Measurements from ENCODE around the gene ADAP2. TPM values are rescaled to one million over a fixed set of nuclear protein-coding genes. Genes with fewer than 3 reads are reported as not detected.
"Not testable (repeated sequence)": the region's sequence is repeated elsewhere in the genome, so short reads cannot be mapped to it uniquely, and the experiment has no call there.

Gene ADAP2
- total RNA-seq, 2 donors from 2014 or later, result 2.1 TPM; not detected in 1

DNA sequence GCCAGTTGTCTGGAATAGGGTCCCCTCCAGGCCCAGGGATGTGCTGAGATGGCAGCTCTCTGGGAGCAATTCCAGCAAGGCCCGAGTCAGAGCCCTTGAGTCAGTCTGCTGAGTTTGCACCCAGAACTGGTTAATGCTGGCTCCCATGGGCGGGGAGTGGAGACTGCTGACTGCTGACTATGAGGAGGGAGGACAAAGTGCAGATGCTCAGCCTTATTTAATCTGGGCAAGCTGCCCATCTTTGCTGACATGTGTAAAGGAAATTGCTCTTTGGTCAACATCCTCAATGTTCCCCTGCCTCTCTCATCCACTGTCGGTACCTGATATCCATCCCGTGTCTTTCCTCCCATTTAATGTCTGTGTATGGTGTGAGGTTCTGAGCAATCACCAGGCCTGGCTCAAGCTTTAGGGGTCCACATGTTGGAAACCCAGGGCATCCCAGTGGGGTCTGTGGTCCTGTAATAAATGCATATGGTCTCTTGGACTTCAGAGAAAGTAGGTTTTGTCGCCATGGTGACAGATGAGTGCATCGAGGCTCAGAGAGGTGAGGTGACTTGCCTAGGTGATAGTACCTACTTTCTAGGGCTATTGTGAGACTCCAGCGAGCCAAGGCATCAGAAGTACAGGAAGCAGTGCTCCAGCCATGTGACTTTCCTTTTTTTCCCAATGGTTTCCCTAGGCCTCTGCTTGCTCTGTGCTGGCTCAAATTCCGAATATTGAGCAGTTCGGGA, 29.1 kb downstream of the ADAP2 start:
- Mint-ChIP-seq H3K36me3 (ENCODE audit: low read depth) (no peaks in the 10 kb centered on the region), H3K4me3 (no peak overlapping the region), H3K4me1 (no peaks in the 10 kb centered on the region), H3K9me3 (no peaks in the 10 kb centered on the region), H3K27ac (no peak overlapping the region), H3K27me3 (no peaks in the 10 kb centered on the region)
- ATAC-seq (replicated peaks), result no peak

DNA sequence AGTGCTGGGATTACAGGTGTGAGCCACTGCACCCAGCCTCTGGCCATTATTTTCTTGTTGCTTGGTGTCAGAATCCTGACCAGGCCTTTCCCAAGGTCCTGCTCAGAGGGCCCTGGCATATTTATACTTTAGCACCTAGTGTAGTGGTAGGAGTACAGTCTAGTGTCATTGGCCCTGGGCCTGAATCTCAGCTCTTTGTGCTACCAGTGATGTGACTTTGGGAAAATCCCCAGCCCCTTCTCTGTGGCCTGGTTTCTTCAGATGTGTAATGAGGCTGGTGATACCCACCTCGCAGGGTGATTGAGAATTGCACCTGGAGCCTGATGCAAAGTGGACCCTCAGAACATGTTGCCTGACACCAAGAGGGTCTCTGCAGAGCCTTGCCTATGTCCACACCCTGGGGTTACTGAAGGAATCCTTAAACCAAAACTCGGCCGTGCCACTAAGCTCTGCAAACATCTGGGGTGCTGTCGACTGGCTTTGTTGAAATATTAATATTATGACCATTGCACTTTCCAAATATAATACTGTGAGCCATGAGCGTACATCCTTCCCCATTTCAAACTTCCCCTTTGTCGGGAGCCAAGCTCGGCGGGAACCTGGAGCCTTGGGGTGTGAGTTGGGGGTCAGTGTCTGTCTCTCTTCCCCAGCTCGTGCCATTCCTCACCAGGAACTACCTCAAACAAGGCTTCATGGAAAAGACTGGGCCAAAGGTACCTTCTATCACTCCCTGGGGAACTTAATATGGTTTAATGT, 31.1 kb downstream of the ADAP2 start:
- Mint-ChIP-seq H3K27ac (no peak overlapping the region), H3K4me1 (no peaks in the 10 kb centered on the region), H3K9me3 (no peaks in the 10 kb centered on the region)

DNA sequence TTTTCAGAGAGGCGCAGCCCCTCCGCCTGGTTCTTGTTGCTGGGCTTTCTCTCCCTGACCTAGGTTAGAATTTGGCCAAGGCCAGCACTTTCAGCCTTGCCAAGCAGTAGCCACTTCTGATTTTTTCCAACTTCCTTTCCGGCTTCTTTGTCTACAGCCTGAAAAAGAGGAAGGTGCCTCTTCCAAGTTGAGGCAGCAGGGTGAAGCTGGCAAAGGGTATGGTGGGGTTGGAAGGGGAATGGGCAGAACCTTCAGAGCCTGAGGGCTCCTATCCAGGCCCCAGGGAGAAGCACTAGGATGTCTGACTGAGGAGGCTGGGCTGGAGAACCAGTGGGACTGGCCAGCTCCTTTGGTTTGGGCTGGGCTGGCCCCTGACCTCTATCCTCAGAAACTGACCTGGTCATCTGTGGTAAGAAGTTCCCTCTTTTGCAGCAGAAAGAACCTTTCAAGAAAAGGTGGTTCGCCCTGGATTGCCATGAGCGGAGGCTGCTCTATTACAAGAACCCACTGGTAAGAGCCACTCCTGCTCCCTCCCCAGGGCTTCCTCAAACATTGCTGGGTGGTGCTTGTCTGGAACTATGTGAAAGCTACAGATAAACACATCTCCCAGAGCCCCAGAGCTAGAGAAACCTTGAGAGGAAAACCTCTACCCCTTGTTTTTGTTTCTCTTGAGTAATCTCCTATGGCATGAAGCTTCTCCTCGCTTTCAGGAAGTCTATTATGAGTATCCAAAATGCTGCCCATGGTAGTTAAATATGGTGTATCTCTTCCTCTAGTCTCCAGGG, 32.5 kb downstream of the ADAP2 start:
- Mint-ChIP-seq H3K9me3 (no peaks in the 10 kb centered on the region), H3K4me3 (no peak overlapping the region), H3K4me1 (no peaks in the 10 kb centered on the region), H3K27ac (no peak overlapping the region), H3K27me3 (peaks cover 3% of the 10 kb centered on the region), H3K36me3 (ENCODE audit: low read depth) (no peaks in the 10 kb centered on the region)
- ATAC-seq (replicated peaks), result no peak

More for the DNA sequence above, 31.1 kb downstream of the ADAP2 start:
- ATAC-seq (replicated peaks), result no peak
- Mint-ChIP-seq H3K4me3 (no peak overlapping the region), H3K27me3 (peaks cover 3% of the 10 kb centered on the region), H3K36me3 (ENCODE audit: low read depth) (no peaks in the 10 kb centered on the region)

DNA sequence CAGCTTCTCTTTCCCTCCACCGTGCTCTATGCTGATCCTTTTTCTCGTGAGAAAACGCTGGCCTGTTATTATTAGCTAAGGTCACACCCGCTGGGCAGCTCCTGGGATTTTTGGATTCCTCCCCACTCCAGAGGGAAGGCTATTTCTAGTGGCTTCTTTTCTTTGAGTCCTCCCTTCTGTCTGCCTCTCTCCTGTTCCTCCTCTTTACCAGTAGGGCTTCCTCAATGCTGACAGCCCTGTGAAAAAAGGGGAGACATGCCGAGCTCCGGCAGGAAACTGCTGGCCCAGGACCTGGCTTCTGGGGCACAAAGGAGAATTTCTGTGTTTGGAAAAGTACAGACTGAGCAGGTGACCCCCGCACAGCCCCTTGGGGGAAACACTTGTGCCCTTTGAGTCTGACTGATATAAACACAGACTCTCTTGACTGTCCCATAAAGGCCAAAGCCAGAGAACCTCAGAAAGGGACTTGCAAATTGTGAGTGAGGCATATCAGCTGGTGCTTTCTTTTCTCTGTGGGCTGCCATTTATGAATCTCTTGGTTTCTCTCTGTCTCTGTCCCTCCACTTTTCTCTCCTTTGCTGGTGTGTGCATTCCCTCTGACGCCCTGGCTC, 35.1 kb downstream of the ADAP2 start:
- H3K27ac Mint-ChIP-seq, result no peak overlapping the region
- no peak for ATAC-seq (replicated peaks)
- no peak overlapping the region for H3K4me3 Mint-ChIP-seq
- H3K36me3 Mint-ChIP-seq (ENCODE audit: low read depth), result no peaks in the 10 kb centered on the region
- H3K27me3 Mint-ChIP-seq, result peaks cover 3% of the 10 kb centered on the region
- H3K9me3 Mint-ChIP-seq, result no peaks in the 10 kb centered on the region
- H3K4me1 Mint-ChIP-seq, result no peaks in the 10 kb centered on the region

DNA sequence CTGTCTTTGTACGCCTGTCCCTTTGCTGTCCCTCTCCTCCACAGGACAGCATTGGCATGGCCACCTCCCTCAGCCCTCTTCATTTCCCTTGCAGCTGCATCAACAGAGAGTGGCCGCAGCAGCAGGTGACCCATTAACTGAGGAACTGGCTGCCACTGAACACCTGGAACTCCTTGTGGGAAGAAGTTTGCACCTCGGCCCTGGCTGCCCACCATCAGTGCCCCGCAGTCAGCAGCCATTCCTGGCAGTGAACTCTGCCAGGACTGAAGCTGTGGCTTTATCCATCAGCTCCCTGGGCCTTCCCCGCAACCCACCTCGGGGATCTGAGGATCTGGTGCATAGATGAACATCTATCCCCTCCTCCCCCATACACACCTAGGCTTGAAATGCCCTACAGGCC, 36.0 kb downstream of the ADAP2 start:
- ATAC-seq (replicated peaks), result no peak
- Mint-ChIP-seq H3K9me3 (no peaks in the 10 kb centered on the region), H3K4me3 (no peak overlapping the region), H3K27me3 (peaks cover 3% of the 10 kb centered on the region), H3K27ac (no peak overlapping the region), H3K36me3 (ENCODE audit: low read depth) (no peaks in the 10 kb centered on the region), H3K4me1 (no peaks in the 10 kb centered on the region)

DNA sequence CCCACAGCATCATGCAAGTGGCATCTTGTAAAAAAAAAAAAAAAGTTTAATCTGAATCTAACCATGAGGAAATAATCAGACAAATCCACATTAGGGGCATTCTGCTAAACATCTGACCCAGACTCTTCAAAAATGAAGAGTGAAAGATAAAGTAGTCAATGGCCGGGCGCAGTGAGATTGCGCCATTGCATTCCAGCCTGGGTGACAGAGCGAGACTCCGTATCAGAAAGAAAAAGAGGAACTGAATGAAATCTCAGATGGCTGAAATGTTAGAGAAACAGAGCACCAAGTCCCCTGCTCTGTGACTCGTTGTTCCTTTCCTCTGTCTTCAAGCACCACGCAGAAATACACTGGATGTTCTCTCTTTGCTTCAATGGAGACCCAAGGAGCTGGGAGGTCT, 36.4 kb downstream of the ADAP2 start:
- Mint-ChIP-seq H3K4me1 (no peaks in the 10 kb centered on the region), H3K27ac (no peak overlapping the region), H3K4me3 (no peak overlapping the region), H3K9me3 (no peaks in the 10 kb centered on the region), H3K27me3 (peaks cover 3% of the 10 kb centered on the region), H3K36me3 (ENCODE audit: low read depth) (no peaks in the 10 kb centered on the region)
- no peak for ATAC-seq (replicated peaks)

DNA sequence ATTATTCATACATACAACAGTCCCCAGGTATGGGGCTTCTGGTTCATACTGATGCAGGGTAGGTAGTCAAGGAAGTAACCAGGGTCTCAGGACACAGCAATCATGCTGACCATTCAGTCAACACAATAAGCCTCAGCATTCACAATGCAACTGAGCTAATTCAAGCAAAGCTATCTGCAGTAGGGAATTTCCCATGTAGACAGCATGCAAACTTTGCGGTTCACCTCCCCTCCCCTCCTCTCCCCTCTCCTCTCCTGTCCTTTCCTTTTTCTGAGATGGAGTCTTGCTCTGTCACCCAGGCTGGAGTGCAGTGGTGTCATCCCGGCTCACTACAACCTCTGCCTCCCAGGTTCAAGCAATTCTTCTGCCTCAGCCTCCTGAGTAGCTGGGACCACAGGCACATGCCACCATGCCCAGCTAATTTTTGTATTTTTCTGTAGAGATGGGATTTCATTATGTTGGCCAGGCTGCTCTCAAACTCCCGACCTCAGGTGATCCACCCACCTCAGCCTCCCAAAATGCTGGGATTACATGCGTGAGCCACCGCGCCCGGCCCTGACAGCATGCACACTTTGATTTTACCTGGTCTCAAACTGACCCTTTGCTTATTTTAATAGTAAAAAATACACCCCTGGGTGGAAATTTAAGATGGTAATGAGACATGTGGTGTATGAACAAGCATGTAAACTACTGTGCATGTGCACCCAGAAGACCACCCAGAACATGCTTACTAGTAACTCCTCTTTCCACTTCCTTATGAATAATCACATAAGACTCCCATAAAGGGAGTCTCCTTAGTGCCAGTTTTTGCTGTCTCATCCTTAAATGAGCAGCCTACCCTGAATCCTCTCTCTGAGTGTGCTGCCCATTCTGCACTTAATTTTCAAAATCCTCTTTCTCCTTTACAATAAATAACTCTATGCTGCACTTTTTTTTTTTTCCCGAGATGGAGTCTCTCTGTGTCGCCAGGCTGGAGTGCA, 39.8 kb downstream of the ADAP2 start:
- Mint-ChIP-seq H3K4me3 (no peak overlapping the region), H3K36me3 (ENCODE audit: low read depth) (no peaks in the 10 kb centered on the region), H3K9me3 (no peaks in the 10 kb centered on the region), H3K4me1 (no peaks in the 10 kb centered on the region), H3K27me3 (peaks cover 3% of the 10 kb centered on the region), H3K27ac (no peak overlapping the region)
- ATAC-seq (replicated peaks), result peak; percentile 79

DNA sequence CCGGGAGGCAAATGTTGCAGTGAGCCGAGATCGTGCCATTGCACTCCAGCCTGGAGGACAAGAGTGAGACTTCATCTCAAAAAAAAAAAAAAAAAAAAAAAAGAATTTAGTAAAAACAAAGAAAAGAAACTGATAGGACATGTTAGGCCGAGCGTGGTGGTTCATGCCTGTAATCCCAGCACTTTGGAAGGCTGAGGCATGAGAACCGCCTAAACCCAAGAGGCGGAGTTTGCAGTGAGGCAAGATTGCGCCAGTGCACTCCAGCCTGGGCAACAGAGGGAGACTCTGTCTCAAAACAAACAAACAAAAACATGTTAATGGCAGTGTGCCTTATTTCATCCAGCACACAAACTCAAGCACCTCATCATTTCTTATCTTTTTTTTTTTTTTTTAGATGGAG, 42.6 kb downstream of the ADAP2 start:
- H3K27me3 Mint-ChIP-seq; H3K4me3 Mint-ChIP-seq; H3K4me1 Mint-ChIP-seq; H3K36me3 Mint-ChIP-seq (ENCODE audit: low read depth); ATAC-seq (replicated peaks); H3K9me3 Mint-ChIP-seq; H3K27ac Mint-ChIP-seq: not testable (repeated sequence)

DNA sequence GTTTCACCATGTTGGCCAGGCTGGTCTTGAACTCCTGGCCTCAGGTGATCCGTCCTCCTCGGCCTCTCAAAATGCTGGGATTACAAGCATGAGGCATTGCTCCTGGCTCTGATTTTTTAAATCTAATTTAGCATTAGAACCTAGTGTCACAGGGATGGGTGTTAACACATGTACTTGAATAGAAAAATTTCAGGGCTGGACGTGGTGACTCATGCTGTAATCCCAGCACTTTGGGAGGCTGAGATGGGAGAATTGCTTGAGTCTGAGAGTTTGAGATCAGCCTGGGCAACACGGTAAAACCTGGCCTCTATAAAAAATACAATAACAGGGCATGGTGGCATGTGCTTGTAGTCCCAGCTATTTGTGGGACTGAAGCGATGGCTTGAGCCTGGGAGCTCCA, 43.1 kb downstream of the ADAP2 start:
- H3K27me3 Mint-ChIP-seq, result no peaks in the 10 kb centered on the region
- no peaks in the 10 kb centered on the region for H3K36me3 Mint-ChIP-seq (ENCODE audit: low read depth)
- no peak overlapping the region for H3K27ac Mint-ChIP-seq
- H3K9me3 Mint-ChIP-seq, result no peaks in the 10 kb centered on the region
- H3K4me3 Mint-ChIP-seq, result no peak overlapping the region
- ATAC-seq (replicated peaks), result no peak
- no peaks in the 10 kb centered on the region for H3K4me1 Mint-ChIP-seq

DNA sequence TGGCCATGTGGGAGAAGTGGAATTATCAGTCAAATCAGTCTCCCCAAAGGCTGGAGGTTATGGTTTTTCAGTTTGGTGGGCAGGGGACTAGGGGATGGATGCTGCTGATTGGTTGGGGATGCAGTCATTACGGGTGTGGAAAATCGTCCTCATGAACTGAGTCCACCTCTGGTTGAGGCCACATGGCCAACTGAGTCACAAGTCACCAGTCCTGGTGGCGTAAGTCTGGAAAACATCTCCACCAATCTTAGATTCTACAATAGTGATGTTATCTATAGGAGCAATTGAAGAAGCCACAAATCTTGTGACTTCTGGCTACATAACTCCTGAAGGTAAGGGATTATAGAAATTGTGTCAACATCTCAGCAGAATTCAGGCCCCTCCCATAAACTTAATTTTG, 43.9 kb downstream of the ADAP2 start:
- H3K9me3 Mint-ChIP-seq, result no peaks in the 10 kb centered on the region

DNA sequence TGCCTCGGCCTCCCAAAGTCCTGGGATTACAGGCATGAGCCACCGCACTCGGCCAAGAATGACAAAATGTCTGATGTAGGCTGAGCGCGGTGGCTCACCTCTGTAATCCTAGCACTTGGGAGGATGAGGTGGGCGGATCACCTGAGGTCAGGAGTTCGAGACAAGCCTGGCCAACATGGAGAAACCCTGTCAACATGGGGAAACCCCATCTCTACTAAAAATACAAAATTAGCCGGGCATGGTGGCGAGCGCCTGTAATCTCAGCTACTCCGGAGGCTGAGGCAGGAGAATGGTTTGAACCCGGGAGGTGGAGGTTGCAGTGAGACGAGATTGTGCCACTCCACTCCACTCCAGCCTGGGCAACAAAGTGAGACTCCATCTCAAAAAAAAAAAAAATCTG, 46.2 kb downstream of the ADAP2 start:
- not testable (repeated sequence) for H3K4me1 Mint-ChIP-seq; H3K9me3 Mint-ChIP-seq; H3K27me3 Mint-ChIP-seq; H3K27ac Mint-ChIP-seq; ATAC-seq (replicated peaks); H3K36me3 Mint-ChIP-seq (ENCODE audit: low read depth)
- peak overlapping the region; percentile 59 for H3K4me3 Mint-ChIP-seq

More for the DNA sequence above, 43.9 kb downstream of the ADAP2 start:
- no peaks in the 10 kb centered on the region for H3K4me1 Mint-ChIP-seq
- no peak for ATAC-seq (replicated peaks)
- H3K27ac Mint-ChIP-seq, result no peak overlapping the region
- H3K27me3 Mint-ChIP-seq, result no peaks in the 10 kb centered on the region
- no peak overlapping the region for H3K4me3 Mint-ChIP-seq
- H3K36me3 Mint-ChIP-seq (ENCODE audit: low read depth), result no peaks in the 10 kb centered on the region

DNA sequence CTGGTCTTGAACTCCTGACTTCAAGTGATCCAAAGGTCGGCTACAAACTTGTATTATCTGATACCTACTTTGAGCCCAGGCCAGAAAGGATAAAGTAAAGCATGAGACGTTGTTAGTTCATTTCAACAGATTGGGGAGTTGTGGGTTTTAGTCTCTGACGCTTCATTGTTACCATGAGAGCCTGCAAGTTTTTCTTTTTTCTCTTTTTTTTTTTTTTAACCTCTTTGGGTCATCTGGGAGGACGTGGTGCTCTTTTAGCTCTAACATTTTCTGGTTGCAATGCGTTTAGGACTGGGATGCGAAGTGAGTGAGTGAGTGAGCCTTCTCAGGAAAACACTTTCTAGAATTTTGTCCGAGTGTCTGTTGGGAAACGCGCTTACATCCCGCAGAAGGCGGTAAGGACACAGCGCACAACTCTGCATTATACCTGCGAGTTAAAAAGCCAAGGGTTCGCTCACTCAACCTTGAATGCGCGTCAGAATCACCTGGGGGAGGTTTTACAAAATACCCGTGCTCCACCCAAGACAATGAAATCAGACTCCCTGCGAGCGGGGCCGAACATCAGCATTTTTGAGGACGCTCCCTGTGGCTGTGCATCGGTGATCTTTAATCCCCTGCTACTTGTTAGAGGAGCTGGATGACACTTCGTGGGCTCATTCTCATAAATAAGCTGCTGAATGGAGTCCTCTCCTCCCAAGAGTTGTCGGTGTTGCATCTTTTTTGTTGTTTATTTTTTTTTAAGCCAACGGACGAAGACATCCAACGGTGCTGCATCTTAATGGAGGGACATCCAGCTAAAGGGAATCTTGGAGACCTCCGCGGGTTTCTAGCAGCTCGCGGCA, 48.5 kb downstream of the ADAP2 start:
- Mint-ChIP-seq H3K4me3 (peak overlapping the region; percentile 96), H3K36me3 (ENCODE audit: low read depth) (no peaks in the 10 kb centered on the region), H3K27me3 (no peaks in the 10 kb centered on the region), H3K4me1 (peaks cover 5% of the 10 kb centered on the region), H3K27ac (peak overlapping the region; percentile 90), H3K9me3 (no peaks in the 10 kb centered on the region)
- peak; percentile 31 for ATAC-seq (replicated peaks)
